GM21515 (cell line): Measurements from ENCODE around the gene MGP.

Experiments used
- ATAC-seq: cut with Tn5 transposase; IDR thresholded peaks from one replicate; pipeline ENCODE4 v1.9.1; 2021; ENCODE audit not compliant: unreplicated experiment

The MGP gene

DNA sequence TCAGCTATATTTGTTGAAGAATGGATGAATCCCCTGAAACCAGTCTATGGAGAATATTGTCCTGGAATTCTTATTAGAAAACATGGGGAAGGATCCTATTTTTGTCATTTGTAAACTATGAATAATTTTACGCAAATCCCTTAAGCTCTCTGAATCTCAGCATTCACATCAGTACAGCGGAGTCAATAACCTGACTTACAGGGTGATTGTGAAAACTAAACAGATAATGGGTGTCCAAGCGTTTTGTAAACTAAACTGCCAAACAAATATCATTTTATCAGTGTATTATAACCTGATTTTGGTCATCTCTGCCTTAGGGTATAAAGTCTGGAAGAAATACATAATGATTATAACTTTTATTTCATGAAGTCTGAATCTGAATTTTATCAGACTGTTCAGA is 52.3 kb downstream of the MGP start:
- no peak for ATAC-seq
